Stomach (tissue), 4 donors: Measurements from ENCODE around the gene ASPN.

Experiments
- EP300 ChIP-seq: sonication (generic); formaldehyde crosslinking; IDR thresholded peaks from one replicate; pipeline ENCODE4 v1.6.1; 2017; ENCODE audit warnings: antibody characterized with exemption
- POLR2A ChIP-seq, 4 donors: fragments of 450-650 bp; IDR thresholded peaks; one replicate each; pipeline ENCODE4 v1.6.1; 2016; ENCODE audit warnings: antibody characterized with exemption in 4 of 4, control low read depth in 2 of 4, mild to moderate bottlenecking in 1 of 4, moderate library complexity in 1 of 4
- POLR2AphosphoS5 ChIP-seq, 3 donors: sonication (generic); formaldehyde crosslinking; IDR thresholded peaks; one replicate each; pipeline ENCODE4 v1.6.1; 2016; ENCODE audit warnings: antibody characterized with exemption in 3 of 3
- TF ChIP-seq, protein P1 (sequence below), 7 experiments: fragments of 450-650 bp in 4 of 7; fragments of 200-600 bp in 3 of 7; sonication (generic) in 3 of 7; IDR thresholded peaks; one replicate each; pipeline ENCODE4 v1.5.1; 2016 to 2019; ENCODE audit warnings: antibody characterized with exemption in 7 of 7, control low read depth in 2 of 7, mild to moderate bottlenecking in 1 of 7

- TF ChIP-seq, protein P1, sequence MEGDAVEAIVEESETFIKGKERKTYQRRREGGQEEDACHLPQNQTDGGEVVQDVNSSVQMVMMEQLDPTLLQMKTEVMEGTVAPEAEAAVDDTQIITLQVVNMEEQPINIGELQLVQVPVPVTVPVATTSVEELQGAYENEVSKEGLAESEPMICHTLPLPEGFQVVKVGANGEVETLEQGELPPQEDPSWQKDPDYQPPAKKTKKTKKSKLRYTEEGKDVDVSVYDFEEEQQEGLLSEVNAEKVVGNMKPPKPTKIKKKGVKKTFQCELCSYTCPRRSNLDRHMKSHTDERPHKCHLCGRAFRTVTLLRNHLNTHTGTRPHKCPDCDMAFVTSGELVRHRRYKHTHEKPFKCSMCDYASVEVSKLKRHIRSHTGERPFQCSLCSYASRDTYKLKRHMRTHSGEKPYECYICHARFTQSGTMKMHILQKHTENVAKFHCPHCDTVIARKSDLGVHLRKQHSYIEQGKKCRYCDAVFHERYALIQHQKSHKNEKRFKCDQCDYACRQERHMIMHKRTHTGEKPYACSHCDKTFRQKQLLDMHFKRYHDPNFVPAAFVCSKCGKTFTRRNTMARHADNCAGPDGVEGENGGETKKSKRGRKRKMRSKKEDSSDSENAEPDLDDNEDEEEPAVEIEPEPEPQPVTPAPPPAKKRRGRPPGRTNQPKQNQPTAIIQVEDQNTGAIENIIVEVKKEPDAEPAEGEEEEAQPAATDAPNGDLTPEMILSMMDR (IDR thresholded peaks at IDR 0.05) = no peak
- TF ChIP-seq EP300 = no peak
- TF ChIP-seq POLR2A (IDR thresholded peaks at IDR 0.05) = no peak
- no peak for TF ChIP-seq POLR2AphosphoS5 (IDR thresholded peaks at IDR 0.05)
Measured at GRCh38 chr9:92512622-92513021, 30.3 kb upstream of the ASPN start.
